HG02610 (cell line): Measurements from ENCODE around the gene INHA.

Experiments
- ATAC-seq: cut with Tn5 transposase; IDR thresholded peaks from one replicate; pipeline ENCODE4 v1.9.1; 2021; ENCODE audit warnings: mild to moderate bottlenecking, moderate library complexity; ENCODE audit not compliant: unreplicated experiment

Gene INHA

DNA sequence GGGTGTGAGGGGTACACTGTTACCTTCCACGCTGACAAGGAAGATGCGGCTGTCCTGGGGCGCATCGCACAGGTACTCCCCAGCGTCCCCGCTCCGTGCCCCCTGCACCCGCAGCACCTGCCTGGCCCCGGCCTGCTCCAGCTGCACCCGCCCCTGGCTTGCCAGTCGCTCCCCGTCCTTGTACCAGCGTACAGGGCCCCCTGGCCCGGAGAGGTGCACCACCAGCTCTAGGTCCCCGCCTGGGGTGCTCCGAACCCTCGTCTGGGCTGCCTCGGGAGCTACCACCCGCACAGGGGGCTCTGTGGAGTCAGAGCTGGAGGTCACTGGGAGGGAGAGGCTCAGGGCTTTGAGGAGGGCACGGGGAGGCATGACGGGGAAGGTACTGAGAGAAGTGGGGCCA, 14.8 kb upstream of the INHA start:
- ATAC-seq: no peak

DNA sequence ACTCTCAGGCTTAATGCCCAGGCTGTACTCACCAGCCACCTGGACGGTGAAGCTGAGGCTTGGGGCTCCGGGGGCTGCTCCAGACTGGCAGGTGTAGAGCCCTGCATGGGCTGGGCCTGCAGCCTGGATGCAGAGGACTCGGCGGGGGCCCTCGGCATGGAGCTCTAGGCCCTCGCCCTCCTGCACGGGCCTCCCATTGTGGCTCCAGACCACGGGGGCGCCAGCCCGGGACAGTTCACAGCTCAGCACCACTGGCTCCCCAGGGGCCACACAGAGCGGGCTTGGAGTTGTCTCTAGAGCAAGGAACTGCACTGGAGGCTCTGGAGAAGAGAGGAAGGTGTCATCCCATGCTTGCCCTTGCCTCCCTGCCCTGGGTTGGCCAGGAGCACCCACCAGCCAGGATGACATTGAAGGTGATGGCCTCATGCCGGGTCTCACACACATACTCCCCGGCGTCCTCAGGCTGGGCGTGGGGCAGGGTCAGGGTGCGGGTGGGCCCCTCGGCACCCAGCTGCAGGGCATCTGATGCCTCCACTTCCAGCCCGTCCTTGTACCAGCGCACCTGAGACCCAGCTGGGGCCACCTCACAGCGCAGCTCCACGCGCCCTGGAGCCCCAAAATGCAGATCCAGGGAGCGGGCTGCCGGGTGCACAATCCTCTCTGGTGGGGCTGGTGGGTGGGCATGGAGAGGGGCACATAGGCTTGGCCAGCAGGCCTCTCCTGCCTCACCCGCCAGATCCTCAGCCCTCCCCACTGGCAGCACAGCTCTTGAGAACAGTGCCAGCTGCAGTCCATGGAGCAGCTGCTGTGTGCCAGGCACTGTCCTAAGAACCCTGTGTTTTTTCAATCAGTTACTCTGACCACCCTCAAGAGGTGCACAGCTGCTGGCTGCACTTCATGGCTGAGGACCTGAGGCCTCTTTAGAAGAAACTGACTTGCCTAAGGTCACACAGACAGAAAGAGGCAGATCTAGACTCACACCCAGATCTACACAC, 14.0 kb upstream of the INHA start:
- ATAC-seq: no peak

DNA sequence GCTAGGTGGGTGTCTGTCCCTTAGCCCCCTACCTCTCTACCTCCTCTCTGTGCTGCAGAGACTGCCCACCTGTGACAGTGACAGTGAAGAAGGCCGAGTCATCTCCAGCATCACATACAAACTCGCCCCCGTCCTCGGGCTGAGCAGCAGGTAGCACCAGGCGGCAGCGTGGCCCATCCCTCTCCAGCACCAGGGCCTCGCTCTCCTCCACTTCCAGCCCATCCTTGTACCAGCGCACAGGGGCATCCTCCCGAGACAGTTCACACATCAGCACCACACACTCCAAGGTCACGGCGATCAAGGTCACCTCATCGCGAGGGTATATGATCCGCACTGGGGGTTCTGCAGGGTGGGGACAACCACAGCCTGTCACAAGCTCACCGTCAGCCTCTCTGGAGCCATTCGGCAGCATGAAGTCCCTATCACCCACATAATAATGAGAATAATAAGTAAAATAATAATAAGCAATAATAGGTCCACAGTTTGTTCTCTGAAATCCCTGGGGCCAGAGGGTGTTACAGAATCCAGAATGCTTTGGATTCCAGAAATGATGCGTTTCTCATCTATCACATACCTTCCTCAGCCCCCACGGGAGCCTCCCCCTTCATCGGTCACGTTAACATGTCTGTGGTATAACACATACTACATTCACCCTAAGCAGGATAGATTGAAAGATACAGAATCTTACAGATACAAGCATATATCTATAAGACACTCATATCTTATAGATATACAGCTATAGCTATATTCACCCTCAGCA, 12.8 kb upstream of the INHA start:
- no peak for ATAC-seq

DNA sequence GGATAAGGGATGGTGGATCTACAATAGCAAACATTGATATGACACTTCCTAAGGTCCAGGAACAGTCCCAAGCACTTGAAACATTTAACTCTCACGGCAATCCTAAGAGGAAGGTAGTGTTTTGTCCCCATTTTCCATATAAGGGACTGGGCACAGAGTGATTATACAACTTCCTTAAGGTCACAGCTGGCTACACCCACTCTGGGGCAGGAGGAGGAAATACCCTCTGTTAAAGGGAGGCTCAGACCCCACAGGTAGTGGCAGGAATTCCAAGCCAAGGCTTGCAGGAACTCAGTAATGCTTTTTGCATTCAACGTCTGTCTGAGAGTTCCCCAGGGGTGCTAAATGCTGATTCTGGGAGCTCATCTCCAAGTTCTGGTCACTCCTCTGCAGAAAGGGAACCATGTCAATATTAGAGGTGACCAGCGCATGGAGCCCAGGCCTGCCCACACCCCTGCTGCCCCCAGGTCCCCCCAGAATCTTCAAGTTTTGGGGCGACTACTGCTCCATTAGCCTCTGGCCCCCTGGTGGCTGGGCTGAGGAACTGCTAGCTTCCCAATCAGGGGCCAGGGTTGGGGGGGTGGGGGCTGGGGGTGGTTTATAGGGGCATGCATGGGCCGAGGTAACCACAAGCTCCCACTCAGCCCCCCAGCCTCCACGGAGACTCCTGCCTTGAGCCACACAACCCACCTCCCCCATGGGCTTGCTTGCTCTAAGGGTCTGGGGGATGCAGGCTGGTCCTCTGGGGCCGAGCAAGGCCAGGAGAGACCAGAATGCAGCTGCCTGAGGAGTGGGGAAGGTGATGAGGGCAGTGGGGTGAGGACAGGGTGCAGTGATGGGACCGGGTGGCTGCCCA, 11.8 kb upstream of the INHA start:
- no peak for ATAC-seq

DNA sequence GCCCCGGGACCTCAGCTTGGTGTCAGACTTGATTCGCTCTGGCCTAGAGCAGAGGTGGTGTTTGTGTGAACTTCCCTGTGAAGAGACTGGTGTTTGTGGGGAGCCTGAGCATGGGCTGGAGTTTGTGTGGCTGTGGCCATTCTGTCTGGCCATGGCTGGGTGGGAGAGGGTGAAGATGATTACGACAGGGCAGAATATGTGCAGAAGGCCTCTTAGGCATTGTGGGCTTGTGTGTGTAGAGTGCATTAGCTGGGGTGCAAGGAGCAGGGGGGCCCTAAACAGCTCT, 11.3 kb upstream of the INHA start:
- ATAC-seq: no peak

DNA sequence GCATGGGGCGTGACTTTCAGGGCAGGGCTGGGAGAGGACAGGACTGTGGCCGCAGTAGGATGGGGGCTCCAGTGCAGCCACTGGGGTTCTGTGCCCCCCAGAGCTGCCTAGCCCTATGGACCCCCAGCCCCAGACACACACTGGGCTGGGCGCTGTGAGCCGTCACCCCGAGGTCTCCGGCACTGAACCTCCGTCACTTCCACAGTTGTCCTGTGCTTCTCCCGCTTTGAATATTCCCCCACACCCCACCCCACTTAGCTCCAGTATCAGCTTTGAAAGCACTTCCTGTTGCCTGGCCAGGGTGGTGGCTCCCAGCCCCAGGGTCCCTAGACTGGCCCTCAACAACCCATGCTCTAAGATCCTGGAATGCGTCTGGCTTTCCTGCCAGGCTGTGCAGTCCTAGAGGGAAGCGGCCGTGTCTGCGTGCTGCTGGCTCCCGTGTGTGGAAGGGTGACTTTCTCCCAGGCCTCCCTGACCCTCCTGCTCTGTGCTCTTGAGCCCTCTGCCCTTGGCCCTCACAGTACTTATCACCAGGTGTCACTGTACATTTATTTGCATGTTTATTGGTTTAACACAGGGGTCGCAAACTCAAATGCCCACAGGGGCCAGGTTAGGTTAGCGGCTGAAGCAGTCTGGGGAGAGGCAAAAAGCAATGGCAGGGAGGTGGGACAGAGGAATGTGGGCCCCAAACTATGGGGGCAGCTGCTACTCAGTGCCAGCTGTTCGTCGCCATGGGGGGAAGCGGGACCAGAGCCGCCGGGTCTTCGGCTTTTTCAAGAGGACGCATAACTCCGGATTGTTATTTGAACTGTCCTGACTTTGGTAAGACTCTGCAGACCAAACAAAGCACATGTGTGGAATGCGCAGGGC, 10.7 kb upstream of the INHA start:
- no peak for ATAC-seq

DNA sequence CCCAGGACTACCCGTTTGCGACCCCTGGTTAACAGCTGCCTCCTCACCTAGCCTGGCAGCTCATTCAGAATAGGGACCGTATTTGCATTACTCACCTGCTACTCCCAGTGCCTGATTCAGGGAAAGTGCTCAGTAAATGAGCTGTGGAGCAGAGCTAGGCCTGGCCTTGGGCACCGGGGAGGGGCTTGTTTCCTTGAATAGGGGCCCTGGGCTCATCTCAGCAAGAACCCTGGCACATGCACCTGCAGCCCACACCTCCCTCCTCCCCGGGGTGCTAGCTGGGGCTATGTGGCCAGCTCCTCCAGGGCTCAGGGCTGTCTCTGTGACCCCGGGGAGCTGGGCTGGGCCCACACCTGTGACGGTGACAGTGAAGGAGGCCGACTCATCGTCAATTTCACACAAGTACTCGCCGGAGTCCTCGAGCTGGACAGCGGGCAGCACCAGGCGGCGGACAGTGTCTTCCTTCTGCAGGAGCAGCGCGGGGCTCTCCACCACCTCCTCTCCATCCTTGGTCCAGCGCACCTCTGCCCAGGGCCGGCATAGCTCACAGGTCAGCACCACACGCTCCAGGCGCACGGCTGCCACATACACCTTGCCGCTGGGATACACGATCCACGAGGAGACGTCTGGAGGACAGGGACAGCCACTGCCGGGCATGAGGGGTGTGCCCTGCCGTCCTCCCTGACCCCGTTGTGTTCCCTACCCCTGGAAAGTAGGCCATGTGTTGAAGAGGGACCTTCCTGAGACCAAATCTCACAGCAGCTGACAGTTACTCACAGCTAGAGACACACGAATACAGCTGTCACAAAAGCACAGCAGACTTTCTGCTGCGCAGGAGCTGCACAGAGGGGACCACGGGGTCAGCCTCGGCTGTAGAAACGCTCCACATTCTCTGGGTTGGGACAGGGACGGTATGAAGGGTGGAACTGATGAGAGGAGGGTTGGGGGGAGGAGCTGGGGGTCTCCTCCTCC, 9.8 kb upstream of the INHA start:
- ATAC-seq: no peak

DNA sequence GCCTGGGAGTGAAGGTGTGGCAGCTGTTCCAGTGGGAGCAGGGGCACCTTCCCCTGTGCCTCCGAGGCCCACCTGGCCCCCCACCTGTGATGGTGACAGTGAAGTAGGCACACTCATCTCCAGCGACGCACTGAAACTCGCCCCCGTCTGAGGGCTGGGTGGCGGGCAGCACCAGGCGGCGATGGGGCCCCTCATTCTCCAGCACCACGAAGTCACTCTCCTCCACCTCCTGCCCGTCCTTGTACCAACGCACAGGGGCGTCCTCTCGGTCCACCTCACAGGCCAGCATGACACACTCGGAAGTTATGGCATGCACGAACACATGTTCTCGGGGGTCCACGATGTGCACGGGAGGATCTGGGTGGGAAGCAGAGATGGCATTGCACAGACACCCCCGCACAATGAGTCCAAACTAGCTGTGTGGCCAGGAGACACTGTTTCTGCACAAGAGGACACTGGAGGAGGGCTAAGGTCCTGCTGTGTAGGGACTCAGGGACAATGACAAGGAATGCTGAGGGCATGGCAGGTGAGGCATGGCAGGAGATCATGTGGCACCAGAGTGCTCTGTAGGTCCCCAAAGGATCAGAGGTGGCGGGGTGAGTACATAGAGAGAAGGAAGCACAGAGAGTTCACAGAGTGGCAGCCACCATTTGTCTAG, 8.7 kb upstream of the INHA start:
- ATAC-seq: no peak

DNA sequence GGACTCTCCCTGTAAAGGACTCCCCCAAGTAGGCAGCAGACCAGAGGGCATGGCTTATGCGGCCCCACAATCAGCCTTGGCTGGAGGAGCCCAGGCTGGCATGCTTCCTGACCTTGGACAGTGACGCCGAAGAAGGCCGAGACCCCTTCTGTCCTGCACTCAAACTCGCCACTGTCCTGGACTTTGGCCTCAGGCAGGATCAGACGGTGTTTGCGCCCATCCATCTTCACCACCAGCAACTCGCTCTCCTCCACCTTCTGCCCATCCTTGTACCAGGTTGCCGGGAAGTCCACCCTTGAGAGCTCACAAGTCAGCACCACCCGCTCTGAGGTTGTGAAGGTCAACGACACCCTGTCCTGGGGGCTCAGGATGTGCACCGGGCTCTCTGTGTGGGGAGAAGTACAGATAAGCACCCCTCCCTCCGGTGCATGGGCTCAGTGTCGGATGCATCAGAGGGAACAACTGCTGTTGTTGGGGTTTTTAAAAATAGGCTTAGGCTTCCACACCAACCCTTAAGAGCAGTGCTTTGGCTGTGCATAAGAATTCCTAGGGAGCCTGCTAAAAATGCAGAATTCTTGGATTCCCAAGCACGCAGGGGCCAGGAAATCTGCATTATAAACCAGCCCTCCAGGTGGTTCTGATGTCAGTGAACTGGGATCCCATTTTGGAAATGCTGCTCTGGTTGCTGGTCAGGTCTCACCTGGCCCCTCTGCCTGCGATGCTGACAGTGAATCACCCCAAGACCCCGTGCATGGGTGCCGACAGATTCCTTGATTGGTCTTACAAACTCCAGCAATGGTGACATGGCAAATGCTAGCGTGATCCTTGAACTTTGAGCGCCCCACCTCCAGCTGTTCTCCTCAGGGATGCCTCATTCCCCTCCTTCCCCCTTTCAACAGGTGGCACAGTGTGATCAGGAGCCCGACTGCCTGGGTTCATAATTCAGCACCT, 6.7 kb upstream of the INHA start:
- no peak for ATAC-seq

DNA sequence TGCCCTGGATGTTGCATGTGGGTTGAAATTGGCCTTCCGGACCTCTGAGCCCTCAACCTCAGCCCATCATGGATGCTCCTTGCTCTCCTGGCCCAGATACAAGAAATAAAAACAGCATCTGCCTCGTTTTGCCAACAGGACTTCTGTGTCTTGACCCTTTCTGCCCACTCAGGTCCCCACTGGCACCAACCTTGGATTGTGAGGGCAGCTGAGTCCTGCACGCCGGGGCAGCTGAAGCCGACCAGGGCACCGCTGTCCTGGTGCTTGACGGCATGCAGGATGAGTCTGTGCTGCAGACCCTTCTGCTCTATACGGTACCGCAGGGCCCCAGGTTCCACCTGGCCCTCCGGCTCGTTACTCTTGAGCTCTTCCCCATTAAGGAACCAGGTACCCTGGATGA, 5.5 kb upstream of the INHA start:
- no peak for ATAC-seq

DNA sequence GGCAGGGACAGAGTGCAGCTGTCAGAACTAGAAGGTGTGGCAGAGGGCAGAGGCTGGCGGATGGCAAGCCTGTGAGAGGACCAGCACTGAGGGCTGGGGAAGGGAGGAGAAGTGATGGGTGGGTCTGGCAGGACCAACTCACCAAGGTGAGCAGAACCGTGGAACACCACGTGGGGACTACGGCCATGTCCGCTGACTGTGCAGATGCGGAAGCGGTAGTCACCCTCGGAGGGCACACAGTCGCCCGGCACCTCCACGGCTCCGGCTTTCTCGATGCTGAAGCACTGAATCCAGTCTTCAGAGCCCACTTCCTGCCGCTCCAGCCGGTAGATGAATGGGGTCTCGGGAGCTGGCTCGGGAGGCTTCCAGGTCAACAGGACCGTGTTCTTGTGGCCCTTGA, 5.0 kb upstream of the INHA start:
- no peak for ATAC-seq

DNA sequence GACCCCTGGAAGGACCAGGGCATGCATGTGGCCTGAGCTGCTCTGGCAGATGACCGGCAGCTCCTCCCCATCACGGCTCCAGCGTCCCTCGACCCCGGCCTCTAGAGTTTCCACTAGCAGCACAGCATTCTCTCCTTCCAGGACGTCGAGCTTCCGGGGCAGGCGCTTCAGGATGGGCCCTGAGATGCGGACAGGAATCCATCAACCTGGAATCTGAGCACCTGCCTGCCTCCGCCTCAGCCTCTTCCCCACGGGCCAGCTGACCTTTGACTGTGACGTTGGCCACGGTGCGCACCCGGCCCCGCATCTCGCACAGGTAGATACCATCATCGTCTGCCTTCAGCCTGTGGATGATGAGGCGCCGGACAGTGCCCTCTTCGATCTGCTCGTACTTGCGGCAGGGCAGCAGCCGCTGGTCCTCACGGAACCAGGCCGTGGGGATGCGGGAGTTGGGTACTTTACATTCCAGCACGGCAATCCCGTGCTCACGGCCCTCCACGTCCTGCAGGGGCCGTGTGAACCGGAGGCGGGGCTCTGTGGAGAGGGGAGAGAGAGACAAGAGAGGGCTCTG, 4.2 kb upstream of the INHA start:
- no peak for ATAC-seq

DNA sequence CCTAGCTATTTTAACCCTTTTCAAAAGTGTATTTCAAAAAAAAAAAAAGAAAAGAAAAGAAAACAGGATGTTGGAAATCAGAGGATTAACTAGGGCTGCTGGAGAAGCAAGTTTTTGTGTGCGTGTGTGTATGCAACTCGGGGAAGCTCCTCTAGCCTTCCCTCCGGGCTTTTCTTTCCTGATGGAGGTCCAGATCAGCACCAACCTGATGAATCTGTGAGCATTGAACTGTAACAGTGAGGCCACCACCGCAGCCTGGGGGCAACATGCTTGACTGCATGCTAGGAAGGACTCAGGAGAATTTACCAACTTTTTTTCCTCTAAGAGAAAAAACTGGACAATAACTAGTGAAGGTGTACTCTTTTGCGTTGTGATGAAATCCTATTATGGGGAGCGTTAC, 3.1 kb upstream of the INHA start:
- no peak for ATAC-seq

DNA sequence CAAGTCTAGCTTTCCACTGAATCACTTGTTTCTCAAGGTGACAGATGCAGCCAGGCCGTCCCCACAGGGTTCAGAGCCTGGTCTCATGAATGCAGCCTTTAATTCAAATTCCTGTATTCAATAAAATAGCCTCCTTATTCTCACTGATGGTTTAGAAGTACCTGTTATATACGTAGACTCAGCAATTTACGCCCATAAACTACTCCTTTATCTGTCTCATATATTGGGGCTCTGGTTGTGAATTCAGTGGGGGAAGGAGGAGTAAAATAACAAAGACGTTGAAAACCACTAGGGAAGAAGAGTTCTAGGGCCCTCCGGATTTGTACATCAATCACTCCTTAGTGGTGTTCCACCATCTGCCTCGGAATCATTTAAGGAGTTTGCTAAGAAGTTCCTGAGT, 2.5 kb upstream of the INHA start:
- no peak for ATAC-seq

DNA sequence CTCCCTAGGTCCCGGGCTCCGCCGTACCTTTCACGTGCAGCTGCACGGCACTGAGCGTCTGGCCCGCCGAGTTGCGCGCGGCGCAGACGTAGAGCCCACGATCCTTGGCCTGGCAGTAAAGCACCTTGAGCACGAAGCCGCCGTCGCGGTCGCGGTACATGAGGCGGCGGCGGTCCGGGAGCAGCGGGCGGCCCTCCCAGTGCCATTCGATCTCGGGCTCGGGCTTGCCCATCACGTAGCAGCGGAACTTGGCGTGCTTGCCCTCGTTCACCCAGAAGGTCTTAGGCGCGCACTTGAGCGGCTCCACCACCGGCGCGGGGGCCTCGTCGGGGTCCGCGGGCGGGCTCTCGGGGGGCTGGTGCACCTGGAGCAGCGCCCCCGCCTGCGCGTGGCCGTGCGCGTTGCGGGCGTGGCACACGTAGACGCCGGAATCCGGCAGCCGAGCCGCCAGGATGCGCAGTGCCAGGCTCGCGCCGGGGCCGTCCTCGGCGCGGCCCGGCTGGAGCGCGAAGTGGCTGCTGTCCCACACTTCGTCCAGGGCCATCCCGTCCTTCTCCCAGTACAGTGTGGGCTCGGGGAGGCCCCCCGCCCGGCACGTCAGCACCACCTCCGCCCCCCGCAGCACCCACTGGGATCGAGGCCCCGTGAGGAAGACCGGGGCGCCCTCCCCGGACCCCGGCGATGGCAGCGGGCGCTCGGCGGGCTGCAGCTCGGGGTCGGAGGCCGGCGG, 1.8 kb upstream of the INHA start:
- no peak for ATAC-seq

DNA sequence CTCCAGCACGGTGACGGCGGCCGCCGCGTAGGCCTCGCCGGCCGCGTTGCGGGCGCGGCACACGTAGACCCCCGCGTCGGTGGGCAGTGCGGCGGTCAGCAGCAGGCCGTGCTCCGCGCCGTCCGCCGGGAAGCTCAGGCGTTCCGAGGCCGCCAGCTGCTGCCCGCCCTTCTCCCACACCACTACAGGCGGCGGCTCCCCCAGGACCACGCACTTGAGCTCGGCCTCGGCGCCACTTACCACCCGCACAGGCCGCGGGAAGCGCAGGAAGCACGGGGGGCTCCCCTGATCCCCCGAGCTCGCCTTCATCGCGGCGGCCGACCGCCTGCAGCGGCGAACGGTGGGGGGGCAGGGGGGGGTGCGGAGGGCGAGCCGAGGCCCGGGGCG, 1.2 kb upstream of the INHA start:
- ATAC-seq: no peak
